HG03196 (cell line): ENCODE results near the gene ST3GAL5.

Experiments used
- ATAC-seq: cut with Tn5 transposase; IDR thresholded peaks from one replicate; pipeline ENCODE4 v1.9.1; 2021; ENCODE audit not compliant: unreplicated experiment

The ST3GAL5 gene

GRCh38 chr2:85811180-85812093 is 77.4 kb downstream of the ST3GAL5 start:
- ATAC-seq, result no peak

- ATAC-seq, result no peak
These were observed 78.2 kb downstream of the ST3GAL5 start for GRCh38 chr2:85810371-85811179.

- no peak for ATAC-seq
These were observed 81.0 kb downstream of the ST3GAL5 start for GRCh38 chr2:85807756-85808155.

- no peak for ATAC-seq
These were observed 82.3 kb downstream of the ST3GAL5 start for GRCh38 chr2:85806358-85807118.

GRCh38 chr2:85804583-85804982 is 84.2 kb downstream of the ST3GAL5 start:
- ATAC-seq, result no peak

- no peak for ATAC-seq
These were observed 84.9 kb downstream of the ST3GAL5 start for GRCh38 chr2:85803704-85804425.

- ATAC-seq, result no peak
These were observed 86.3 kb downstream of the ST3GAL5 start for GRCh38 chr2:85802354-85803103.

GRCh38 chr2:85801871-85802270 is 86.9 kb downstream of the ST3GAL5 start:
- no peak for ATAC-seq

- ATAC-seq, result no peak
These were observed 88.2 kb downstream of the ST3GAL5 start for GRCh38 chr2:85800586-85800985.

GRCh38 chr2:85799215-85799956 is 89.4 kb downstream of the ST3GAL5 start:
- ATAC-seq, result no peak

GRCh38 chr2:85797921-85798320 is 90.9 kb downstream of the ST3GAL5 start:
- no peak for ATAC-seq

- no peak for ATAC-seq
These were observed 91.5 kb downstream of the ST3GAL5 start for GRCh38 chr2:85797263-85797660.

- ATAC-seq, result no peak
These were observed 92.2 kb downstream of the ST3GAL5 start for GRCh38 chr2:85796341-85797262.

GRCh38 chr2:85796046-85796340 is 92.8 kb downstream of the ST3GAL5 start:
- no peak for ATAC-seq

- ATAC-seq, result no peak
These were observed 93.3 kb downstream of the ST3GAL5 start for GRCh38 chr2:85795331-85796045.

GRCh38 chr2:85794491-85795121 is 94.2 kb downstream of the ST3GAL5 start:
- no peak for ATAC-seq

- no peak for ATAC-seq
These were observed 94.8 kb downstream of the ST3GAL5 start for GRCh38 chr2:85794038-85794441.
